SK-N-MC (cell line): ENCODE data around the gene NRN1.

Experiments
- EZH2 ChIP-seq: fragments of 200-600 bp; sonication (generic); IDR thresholded peaks from one replicate; pipeline ENCODE4 v1.6.1; 2017; ENCODE audit warnings: antibody characterized with exemption
- POLR2AphosphoS5 ChIP-seq: IDR thresholded peaks from 2 replicates; pipeline ENCODE4 v1.6.1; 2012; ENCODE audit warnings: mild to moderate bottlenecking, low read depth, low read length, borderline replicate concordance

- TF ChIP-seq POLR2AphosphoS5 (no peak), EZH2 (no peak)
Observed at GRCh38 chr6:6001443-6001842, 5.3 kb downstream of the NRN1 start.
